Fibroblast of skin of back (primary cell): Measurements from ENCODE around the gene BRSK1.

Source experiments
- DNase-seq: peaks from one replicate; pipeline ENCODE4 v3.0.0-alpha.2; 2013

BRSK1 gene

GRCh38 chr19:55273978-55274707 is 9.7 kb upstream of the BRSK1 start:
- no peak for DNase-seq

- DNase-seq, result no peak
Measured at GRCh38 chr19:55275851-55276719, 7.7 kb upstream of the BRSK1 start.

GRCh38 chr19:55276720-55277430 is 6.9 kb upstream of the BRSK1 start:
- no peak for DNase-seq

GRCh38 chr19:55277494-55277893 is 6.3 kb upstream of the BRSK1 start:
- DNase-seq, result no peak

- DNase-seq, result no peak
Measured at GRCh38 chr19:55278391-55279135, 5.2 kb upstream of the BRSK1 start.

- DNase-seq, result no peak
Measured at GRCh38 chr19:55279340-55279739, 4.5 kb upstream of the BRSK1 start.

GRCh38 chr19:55279770-55280643 is 3.8 kb upstream of the BRSK1 start, which contains the start of gene HSPBP1:
HSPBP1 (minus strand) TSS chr19:55280110; CDS start chr19:55279608, 502 bp downstream.
- peak; percentile 93 for DNase-seq

GRCh38 chr19:55284405-55285058 is 735 bp downstream of the BRSK1 start:
- DNase-seq, result no peak

- DNase-seq, result no peak
Measured at GRCh38 chr19:55285229-55285890, 1.6 kb downstream of the BRSK1 start.

- DNase-seq, result no peak
Measured at GRCh38 chr19:55287361-55288079, 3.7 kb downstream of the BRSK1 start.

- DNase-seq, result peak; percentile 30
Measured at GRCh38 chr19:55289117-55289796, 5.5 kb downstream of the BRSK1 start.

GRCh38 chr19:55297267-55297666 is 13.5 kb downstream of the BRSK1 start:
- DNase-seq, result no peak

GRCh38 chr19:55299991-55300390 is 16.2 kb downstream of the BRSK1 start:
- DNase-seq, result no peak

GRCh38 chr19:55300886-55301458 is 17.2 kb downstream of the BRSK1 start:
- no peak for DNase-seq

GRCh38 chr19:55301459-55302317 is 17.9 kb downstream of the BRSK1 start:
- DNase-seq, result peak; percentile 64

GRCh38 chr19:55302318-55302703 is 18.5 kb downstream of the BRSK1 start:
- no peak for DNase-seq

- DNase-seq, result no peak
Measured at GRCh38 chr19:55303477-55303876, 19.7 kb downstream of the BRSK1 start.
